ENCODE data around the gene DBN1.

The DBN1 gene

DNA sequence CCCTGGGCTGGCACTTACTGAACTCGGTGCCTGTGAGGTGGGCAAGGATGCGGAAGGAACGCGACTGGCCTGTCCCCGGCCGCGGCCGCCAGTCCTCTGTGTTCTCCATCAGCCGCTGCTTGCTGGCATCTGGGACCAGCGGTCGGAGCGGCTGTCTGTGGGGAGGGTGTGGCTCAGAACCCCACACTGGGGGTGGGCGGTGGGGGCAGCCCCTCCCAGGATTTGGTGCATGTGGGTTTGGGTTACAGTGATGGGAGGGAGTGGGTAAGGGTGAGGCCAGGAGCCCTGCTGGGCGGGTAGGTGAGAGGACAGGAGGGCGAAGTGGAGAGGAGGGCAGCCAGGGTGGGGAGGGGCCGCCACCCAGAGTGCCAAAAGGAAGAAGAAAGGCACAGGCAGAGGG is 17.6 kb upstream of the DBN1 start:
- Mint-ChIP-seq H3K4me3 (peak overlapping the region in 1 of 3 experiments; percentile 46), H3K4me1 (peaks cover 40% of the 10 kb centered on the region), H3K27ac (peak overlapping the region in 2 of 3 experiments; percentile 53 to 80), H3K36me3 (ENCODE audit: low read depth) (peaks cover 37% of the 10 kb centered on the region), H3K27me3 (ENCODE audit: low read depth) (no peaks in the 10 kb centered on the region), H3K9me3 (no peaks in the 10 kb centered on the region)
- TF ChIP-seq, protein P1, sequence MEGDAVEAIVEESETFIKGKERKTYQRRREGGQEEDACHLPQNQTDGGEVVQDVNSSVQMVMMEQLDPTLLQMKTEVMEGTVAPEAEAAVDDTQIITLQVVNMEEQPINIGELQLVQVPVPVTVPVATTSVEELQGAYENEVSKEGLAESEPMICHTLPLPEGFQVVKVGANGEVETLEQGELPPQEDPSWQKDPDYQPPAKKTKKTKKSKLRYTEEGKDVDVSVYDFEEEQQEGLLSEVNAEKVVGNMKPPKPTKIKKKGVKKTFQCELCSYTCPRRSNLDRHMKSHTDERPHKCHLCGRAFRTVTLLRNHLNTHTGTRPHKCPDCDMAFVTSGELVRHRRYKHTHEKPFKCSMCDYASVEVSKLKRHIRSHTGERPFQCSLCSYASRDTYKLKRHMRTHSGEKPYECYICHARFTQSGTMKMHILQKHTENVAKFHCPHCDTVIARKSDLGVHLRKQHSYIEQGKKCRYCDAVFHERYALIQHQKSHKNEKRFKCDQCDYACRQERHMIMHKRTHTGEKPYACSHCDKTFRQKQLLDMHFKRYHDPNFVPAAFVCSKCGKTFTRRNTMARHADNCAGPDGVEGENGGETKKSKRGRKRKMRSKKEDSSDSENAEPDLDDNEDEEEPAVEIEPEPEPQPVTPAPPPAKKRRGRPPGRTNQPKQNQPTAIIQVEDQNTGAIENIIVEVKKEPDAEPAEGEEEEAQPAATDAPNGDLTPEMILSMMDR (IDR thresholded peaks at IDR 0.05; ENCODE audit: unreplicated experiment in 3 of 3): no peak

- TF ChIP-seq, protein P1 (IDR thresholded peaks at IDR 0.05; ENCODE audit: unreplicated experiment in 3 of 3): no peak
- H3K27me3 Mint-ChIP-seq (ENCODE audit: low read depth): no peaks in the 10 kb centered on the region
- peaks cover 40% of the 10 kb centered on the region for H3K36me3 Mint-ChIP-seq (ENCODE audit: low read depth)
- H3K27ac Mint-ChIP-seq: peak overlapping the region; percentile 27 to 74 (median 53)
- H3K4me3 Mint-ChIP-seq: peak overlapping the region in 2 of 3 experiments; percentile 24 to 58
- no peaks in the 10 kb centered on the region for H3K9me3 Mint-ChIP-seq
- peaks cover 42% of the 10 kb centered on the region for H3K4me1 Mint-ChIP-seq
Measured at GRCh38 chr5:177490311-177490991, 17.0 kb upstream of the DBN1 start.

GRCh38 chr5:177489119-177489716 is 15.8 kb upstream of the DBN1 start:
- peaks cover 52% of the 10 kb centered on the region for H3K36me3 Mint-ChIP-seq (ENCODE audit: low read depth)
- TF ChIP-seq, protein P1 (IDR thresholded peaks at IDR 0.05; ENCODE audit: unreplicated experiment in 3 of 3): no peak
- H3K27ac Mint-ChIP-seq: no peak overlapping the region
- H3K4me1 Mint-ChIP-seq: peaks cover 46% of the 10 kb centered on the region
- H3K4me3 Mint-ChIP-seq: no peak overlapping the region
- no peaks in the 10 kb centered on the region for H3K27me3 Mint-ChIP-seq (ENCODE audit: low read depth)
- H3K9me3 Mint-ChIP-seq: no peaks in the 10 kb centered on the region

- no peaks in the 10 kb centered on the region for H3K9me3 Mint-ChIP-seq
- H3K4me3 Mint-ChIP-seq: no peak overlapping the region
- H3K27me3 Mint-ChIP-seq (ENCODE audit: low read depth): no peaks in the 10 kb centered on the region
- peaks cover 57% of the 10 kb centered on the region for H3K36me3 Mint-ChIP-seq (ENCODE audit: low read depth)
- TF ChIP-seq, protein P1 (IDR thresholded peaks at IDR 0.05; ENCODE audit: unreplicated experiment in 3 of 3): no peak
- peaks cover 39% of the 10 kb centered on the region for H3K4me1 Mint-ChIP-seq
- H3K27ac Mint-ChIP-seq: no peak overlapping the region
Measured at GRCh38 chr5:177487975-177488374, 14.5 kb upstream of the DBN1 start.

GRCh38 chr5:177487144-177487543 is 13.7 kb upstream of the DBN1 start:
- Mint-ChIP-seq H3K36me3 (ENCODE audit: low read depth) (peaks cover 57% of the 10 kb centered on the region), H3K4me3 (no peak overlapping the region), H3K9me3 (no peaks in the 10 kb centered on the region), H3K4me1 (peaks cover 32% of the 10 kb centered on the region), H3K27me3 (ENCODE audit: low read depth) (no peaks in the 10 kb centered on the region), H3K27ac (peak overlapping the region in 2 of 3 experiments; percentile 35 to 44)
- TF ChIP-seq, protein P1 (IDR thresholded peaks at IDR 0.05; ENCODE audit: unreplicated experiment in 3 of 3): no peak
